ENCODE data around the gene CEACAM7. TPM values are rescaled to one million over a fixed set of nuclear protein-coding genes. Genes with fewer than 3 reads are reported as not detected.

CEACAM7 gene
- total and polyA plus RNA-seq, 2 of the 13 experiments (the other 11 are each of a cell fraction or from before 2014, with no cell fraction given): not detected

DNA sequence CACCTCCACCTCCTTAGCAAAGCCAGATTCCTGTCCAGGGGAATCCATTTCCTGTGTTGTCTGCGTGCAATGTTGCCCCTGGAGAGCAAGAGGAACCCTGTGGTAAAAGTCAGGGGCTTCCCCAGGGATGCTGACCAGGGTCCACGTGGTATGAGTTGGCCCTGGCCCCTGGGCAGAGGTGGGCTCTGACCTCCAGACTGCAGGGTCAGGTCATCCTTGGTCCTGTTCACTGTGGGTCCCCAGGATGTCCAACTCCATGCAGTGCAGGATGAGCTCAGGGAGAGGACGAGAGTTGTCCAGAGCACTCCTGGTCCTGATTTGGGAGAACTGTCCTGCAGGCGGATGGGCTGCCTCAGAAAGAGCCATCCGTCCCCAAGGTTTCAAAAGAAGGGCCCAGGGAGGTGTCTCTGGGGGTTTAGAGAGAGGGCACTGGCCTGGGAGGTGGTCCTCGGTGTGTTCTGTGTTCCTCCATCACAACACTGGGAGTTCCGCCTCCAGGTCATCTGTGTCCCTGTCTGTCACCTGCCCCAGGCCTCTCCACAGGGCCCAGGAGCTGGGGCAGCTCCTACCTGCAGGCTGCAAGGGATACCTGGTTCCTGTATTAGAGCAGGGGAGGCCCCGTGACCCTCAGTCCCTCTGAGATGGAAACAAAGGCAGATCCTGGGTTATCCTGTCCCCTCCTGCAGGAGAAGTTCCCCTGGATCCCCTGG is 59.9 kb downstream of the CEACAM7 start (continued):
- TF ChIP-seq, protein P1, sequence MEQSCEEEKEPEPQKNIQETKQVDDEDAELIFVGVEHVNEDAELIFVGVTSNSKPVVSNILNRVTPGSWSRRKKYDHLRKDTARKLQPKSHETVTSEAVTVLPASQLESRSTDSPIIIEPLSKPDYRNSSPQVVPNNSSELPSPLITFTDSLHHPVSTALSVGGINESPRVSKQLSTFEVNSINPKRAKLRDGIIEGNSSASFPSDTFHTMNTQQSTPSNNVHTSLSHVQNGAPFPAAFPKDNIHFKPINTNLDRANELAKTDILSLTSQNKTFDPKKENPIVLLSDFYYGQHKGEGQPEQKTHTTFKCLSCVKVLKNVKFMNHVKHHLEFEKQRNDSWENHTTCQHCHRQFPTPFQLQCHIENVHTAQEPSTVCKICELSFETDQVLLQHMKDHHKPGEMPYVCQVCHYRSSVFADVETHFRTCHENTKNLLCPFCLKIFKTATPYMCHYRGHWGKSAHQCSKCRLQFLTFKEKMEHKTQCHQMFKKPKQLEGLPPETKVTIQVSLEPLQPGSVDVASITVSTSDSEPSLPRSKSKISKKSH (CRISPR knock-in tag; IDR thresholded peaks at IDR 0.05; ENCODE audit: borderline replicate concordance): no peak
- TF ChIP-seq, protein P2, sequence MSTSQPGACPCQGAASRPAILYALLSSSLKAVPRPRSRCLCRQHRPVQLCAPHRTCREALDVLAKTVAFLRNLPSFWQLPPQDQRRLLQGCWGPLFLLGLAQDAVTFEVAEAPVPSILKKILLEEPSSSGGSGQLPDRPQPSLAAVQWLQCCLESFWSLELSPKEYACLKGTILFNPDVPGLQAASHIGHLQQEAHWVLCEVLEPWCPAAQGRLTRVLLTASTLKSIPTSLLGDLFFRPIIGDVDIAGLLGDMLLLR (CRISPR knock-in tag; IDR thresholded peaks at IDR 0.05): no peak
- no peak for TF ChIP-seq RFXAP (CRISPR knock-in tag; IDR thresholded peaks at IDR 0.05; ENCODE audit: borderline replicate concordance)
- TF ChIP-seq, protein P3, sequence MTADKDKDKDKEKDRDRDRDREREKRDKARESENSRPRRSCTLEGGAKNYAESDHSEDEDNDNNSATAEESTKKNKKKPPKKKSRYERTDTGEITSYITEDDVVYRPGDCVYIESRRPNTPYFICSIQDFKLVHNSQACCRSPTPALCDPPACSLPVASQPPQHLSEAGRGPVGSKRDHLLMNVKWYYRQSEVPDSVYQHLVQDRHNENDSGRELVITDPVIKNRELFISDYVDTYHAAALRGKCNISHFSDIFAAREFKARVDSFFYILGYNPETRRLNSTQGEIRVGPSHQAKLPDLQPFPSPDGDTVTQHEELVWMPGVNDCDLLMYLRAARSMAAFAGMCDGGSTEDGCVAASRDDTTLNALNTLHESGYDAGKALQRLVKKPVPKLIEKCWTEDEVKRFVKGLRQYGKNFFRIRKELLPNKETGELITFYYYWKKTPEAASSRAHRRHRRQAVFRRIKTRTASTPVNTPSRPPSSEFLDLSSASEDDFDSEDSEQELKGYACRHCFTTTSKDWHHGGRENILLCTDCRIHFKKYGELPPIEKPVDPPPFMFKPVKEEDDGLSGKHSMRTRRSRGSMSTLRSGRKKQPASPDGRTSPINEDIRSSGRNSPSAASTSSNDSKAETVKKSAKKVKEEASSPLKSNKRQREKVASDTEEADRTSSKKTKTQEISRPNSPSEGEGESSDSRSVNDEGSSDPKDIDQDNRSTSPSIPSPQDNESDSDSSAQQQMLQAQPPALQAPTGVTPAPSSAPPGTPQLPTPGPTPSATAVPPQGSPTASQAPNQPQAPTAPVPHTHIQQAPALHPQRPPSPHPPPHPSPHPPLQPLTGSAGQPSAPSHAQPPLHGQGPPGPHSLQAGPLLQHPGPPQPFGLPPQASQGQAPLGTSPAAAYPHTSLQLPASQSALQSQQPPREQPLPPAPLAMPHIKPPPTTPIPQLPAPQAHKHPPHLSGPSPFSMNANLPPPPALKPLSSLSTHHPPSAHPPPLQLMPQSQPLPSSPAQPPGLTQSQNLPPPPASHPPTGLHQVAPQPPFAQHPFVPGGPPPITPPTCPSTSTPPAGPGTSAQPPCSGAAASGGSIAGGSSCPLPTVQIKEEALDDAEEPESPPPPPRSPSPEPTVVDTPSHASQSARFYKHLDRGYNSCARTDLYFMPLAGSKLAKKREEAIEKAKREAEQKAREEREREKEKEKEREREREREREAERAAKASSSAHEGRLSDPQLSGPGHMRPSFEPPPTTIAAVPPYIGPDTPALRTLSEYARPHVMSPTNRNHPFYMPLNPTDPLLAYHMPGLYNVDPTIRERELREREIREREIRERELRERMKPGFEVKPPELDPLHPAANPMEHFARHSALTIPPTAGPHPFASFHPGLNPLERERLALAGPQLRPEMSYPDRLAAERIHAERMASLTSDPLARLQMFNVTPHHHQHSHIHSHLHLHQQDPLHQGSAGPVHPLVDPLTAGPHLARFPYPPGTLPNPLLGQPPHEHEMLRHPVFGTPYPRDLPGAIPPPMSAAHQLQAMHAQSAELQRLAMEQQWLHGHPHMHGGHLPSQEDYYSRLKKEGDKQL (CRISPR knock-in tag; IDR thresholded peaks at IDR 0.05; ENCODE audit: low read depth): no peak
- no peak for TF ChIP-seq MED8 (CRISPR knock-in tag; IDR thresholded peaks at IDR 0.05; ENCODE audit: insufficient replicate concordance)

All from HepG2 (cell line).